DOHH2 (cell line): ENCODE data around the gene LOXHD1.

Experiments
- H3F3A ChIP-seq: fragments of 200-600 bp; sonication (generic), shearing (Covaris generic); 2 replicates; pipeline ENCODE4 v1.6.0; 2016; ENCODE audit warnings: antibody characterized with exemption, mild to moderate bottlenecking; ENCODE audit not compliant: control insufficient read depth, insufficient read depth
- H3K27ac ChIP-seq: fragments of 200-600 bp; sonication (generic); 2 replicates; pipeline ENCODE4 v1.5.1; 2014; ENCODE audit warnings: low read depth, mild to moderate bottlenecking, low read length, moderate library complexity
- H3K27me3 ChIP-seq: fragments of 200-600 bp; sonication (generic); 2 replicates; pipeline ENCODE4 v1.6.1; 2014; ENCODE audit warnings: mild to moderate bottlenecking, low read length, mixed read lengths; ENCODE audit not compliant: control insufficient read depth
- H3K36me3 ChIP-seq: fragments of 200-600 bp; sonication (generic); 2 replicates; pipeline ENCODE4 v1.6.1; 2014; ENCODE audit warnings: mild to moderate bottlenecking, low read length, moderate library complexity, mixed read lengths; ENCODE audit not compliant: control insufficient read depth
- H3K4me1 ChIP-seq: fragments of 200-600 bp; sonication (generic); 2 replicates; pipeline ENCODE4 v1.6.1; 2014; ENCODE audit warnings: mild to moderate bottlenecking, low read length, mixed read lengths; ENCODE audit not compliant: control insufficient read depth
- H3K4me2 ChIP-seq: fragments of 200-600 bp; sonication (generic); 2 replicates; pipeline ENCODE4 v1.6.0; 2014; ENCODE audit warnings: mild to moderate bottlenecking, low read length, moderate library complexity
- H3K4me3 ChIP-seq: fragments of 200-600 bp; sonication (generic); 2 replicates; pipeline ENCODE4 v1.5.1; 2014; ENCODE audit warnings: mild to moderate bottlenecking, low read length, mixed read lengths
- H3K79me2 ChIP-seq: fragments of 200-600 bp; sonication (generic); 2 replicates; pipeline ENCODE4 v1.6.1; 2014; ENCODE audit warnings: mild to moderate bottlenecking, low read length, mixed read lengths; ENCODE audit not compliant: control insufficient read depth
- H3K9me2 ChIP-seq: fragments of 200-600 bp; sonication (generic); replicated peaks from 2 replicates; pipeline ENCODE4 v1.6.1; 2014; ENCODE audit warnings: mild to moderate bottlenecking, low read length, mixed read lengths; ENCODE audit not compliant: control insufficient read depth
- H3K9me3 ChIP-seq: fragments of 200-600 bp; sonication (generic); 2 replicates; pipeline ENCODE4 v1.6.1; 2014; ENCODE audit warnings: antibody characterized with exemption, low read length, mixed read lengths; ENCODE audit not compliant: control insufficient read depth, insufficient read depth
- H4K20me1 ChIP-seq: fragments of 200-600 bp; sonication (generic); 2 replicates; pipeline ENCODE4 v1.6.0; 2014; ENCODE audit warnings: low read depth, mild to moderate bottlenecking, antibody characterized with exemption, low read length, moderate library complexity; ENCODE audit not compliant: control insufficient read depth, insufficient read depth
- EZH2phosphoT487 ChIP-seq: fragments of 200-600 bp; sonication (generic); IDR thresholded peaks from 2 replicates; pipeline ENCODE4 v1.6.1; 2017; ENCODE audit warnings: borderline replicate concordance, mild to moderate bottlenecking, antibody characterized with exemption, low read length, moderate library complexity, mixed read lengths
- TF ChIP-seq, protein P1 (sequence below): fragments of 200-600 bp; sonication (generic); IDR thresholded peaks from one replicate; pipeline ENCODE4 v1.5.1; 2014; ENCODE audit warnings: antibody characterized with exemption, mild to moderate bottlenecking, low read depth, low read length; ENCODE audit not compliant: poor library complexity, severe bottlenecking

Gene LOXHD1

DNA sequence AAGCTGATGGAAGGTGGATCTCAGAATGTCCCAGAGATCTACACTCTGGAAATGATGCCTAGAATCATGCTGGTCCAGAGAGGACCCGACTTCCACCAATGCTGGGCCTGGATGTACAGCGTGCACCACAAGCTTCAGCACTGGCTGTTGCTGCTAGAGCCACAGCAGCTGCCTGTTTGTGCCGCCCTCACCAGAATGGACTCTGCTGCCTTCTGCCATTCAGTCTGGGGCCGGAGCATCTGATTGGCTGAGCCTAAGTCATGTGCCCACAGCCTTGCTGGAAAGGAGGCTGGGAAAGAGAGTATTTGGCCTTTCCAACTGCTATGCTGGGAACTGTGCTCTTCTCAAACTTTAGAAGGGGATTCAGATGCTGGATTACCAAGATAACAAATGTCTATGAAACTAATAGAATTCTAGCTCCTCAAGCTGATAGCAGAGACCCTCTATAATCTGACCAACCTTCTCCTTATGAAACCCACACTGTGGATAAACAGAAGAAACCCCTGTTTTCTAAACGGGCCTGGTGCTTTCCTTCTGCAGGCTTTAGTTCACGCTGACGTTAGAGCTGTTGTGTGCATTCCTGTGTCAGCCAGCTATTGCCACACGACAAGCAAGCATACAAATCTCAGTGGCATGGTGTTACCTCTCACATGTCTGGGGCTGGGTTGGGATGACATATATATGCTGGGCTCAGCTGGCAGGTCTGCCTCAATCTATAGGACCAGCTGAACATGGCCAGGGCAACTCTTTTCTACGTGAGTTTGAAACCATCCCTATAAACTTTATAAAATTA is 4.1 kb upstream of the LOXHD1 start:
- Histone ChIP-seq H3K79me2 (no peaks in the 10 kb centered on the region), H3K9me2 (no peaks in the 10 kb centered on the region), H4K20me1 (no peaks in the 10 kb centered on the region; the same call in 1 of the 2 replicates), H3K27ac (no peak overlapping the region), H3K4me3 (no peak overlapping the region), H3F3A (no peaks in the 10 kb centered on the region), H3K4me1 (no peaks in the 10 kb centered on the region), H3K4me2 (no peak overlapping the region), H3K27me3 (no peaks in the 10 kb centered on the region; the same call in 1 of the 2 replicates), H3K9me3 (no peaks in the 10 kb centered on the region), H3K36me3 (no peaks in the 10 kb centered on the region)
- no peak for TF ChIP-seq EZH2phosphoT487
- TF ChIP-seq, protein P1, sequence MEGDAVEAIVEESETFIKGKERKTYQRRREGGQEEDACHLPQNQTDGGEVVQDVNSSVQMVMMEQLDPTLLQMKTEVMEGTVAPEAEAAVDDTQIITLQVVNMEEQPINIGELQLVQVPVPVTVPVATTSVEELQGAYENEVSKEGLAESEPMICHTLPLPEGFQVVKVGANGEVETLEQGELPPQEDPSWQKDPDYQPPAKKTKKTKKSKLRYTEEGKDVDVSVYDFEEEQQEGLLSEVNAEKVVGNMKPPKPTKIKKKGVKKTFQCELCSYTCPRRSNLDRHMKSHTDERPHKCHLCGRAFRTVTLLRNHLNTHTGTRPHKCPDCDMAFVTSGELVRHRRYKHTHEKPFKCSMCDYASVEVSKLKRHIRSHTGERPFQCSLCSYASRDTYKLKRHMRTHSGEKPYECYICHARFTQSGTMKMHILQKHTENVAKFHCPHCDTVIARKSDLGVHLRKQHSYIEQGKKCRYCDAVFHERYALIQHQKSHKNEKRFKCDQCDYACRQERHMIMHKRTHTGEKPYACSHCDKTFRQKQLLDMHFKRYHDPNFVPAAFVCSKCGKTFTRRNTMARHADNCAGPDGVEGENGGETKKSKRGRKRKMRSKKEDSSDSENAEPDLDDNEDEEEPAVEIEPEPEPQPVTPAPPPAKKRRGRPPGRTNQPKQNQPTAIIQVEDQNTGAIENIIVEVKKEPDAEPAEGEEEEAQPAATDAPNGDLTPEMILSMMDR: no peak

DNA sequence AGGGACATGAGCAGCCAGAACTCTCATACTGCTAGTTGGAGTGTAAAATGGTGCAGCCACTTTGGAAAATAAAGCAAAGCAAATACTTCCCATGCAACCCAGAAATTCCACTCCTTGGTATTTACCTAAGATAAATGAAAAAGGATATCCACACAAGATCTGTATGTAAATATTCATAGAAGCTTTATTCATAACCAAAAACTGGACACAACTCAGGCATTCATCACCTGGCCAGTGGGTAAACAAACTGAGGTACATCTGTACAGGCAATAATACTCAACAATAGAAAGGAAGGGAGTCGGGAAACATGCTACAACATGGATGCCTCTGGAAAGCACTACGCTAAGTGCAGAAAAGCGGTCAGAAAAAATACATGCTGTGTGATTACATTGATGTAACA is 2.5 kb upstream of the LOXHD1 start:
- Histone ChIP-seq H3K9me3 (no peaks in the 10 kb centered on the region), H3K27me3 (peaks cover 8% of the 10 kb centered on the region), H3K27ac (no peak overlapping the region), H3F3A (no peaks in the 10 kb centered on the region), H3K79me2 (no peaks in the 10 kb centered on the region), H3K9me2 (no peaks in the 10 kb centered on the region), H3K4me3 (no peak overlapping the region), H3K4me1 (no peaks in the 10 kb centered on the region), H4K20me1 (no peaks in the 10 kb centered on the region; the same call in 1 of the 2 replicates), H3K4me2 (no peak overlapping the region), H3K36me3 (no peaks in the 10 kb centered on the region)
- TF ChIP-seq EZH2phosphoT487: no peak
- TF ChIP-seq, protein P1: no peak

DNA sequence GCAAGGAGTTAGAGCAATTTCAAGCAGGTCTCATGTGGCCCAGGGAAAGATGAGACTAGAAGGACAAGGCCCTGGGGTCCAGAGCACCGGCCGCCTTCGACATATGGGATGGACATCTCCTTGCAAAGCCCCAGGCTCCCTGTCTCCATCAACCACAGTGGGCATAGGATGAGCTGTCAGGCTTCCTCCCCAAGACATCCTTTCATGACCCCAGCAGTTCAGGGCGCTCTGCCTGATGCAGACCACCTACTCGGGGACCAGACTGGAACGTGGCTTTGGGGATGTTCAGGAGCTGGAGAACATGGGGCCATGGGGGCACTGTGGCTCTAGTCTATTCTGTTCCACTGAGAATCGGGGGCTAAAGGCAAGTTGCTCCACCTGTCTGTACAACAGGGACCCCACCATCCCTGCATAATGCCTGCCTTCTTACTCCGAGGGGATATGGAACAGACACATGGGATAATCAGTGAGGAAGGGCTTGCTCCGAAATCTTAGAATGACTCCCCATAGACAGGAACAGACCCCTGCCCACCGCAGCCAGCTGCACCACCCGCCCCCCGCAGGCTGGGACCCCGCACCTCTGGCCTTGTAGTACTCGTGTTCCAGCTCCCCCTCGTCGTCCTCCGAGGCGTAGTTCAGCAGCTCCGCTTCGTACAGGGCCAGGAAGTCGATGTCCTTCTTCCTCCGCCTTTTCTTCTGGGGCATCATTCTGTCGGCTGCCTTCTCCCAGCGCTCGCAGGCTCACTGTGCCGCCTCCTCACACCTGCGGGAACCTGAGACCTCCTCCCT is 500 bp downstream of the LOXHD1 start:
- Histone ChIP-seq H3K4me3 (no peak overlapping the region), H3K4me1 (no peaks in the 10 kb centered on the region), H3K36me3 (no peaks in the 10 kb centered on the region), H3K27ac (no peak overlapping the region), H3K4me2 (no peak overlapping the region), H3F3A (no peaks in the 10 kb centered on the region), H4K20me1 (no peaks in the 10 kb centered on the region; the same call in 1 of the 2 replicates), H3K79me2 (no peaks in the 10 kb centered on the region), H3K9me2 (no peaks in the 10 kb centered on the region), H3K9me3 (no peaks in the 10 kb centered on the region), H3K27me3 (peaks cover 19% of the 10 kb centered on the region)
- TF ChIP-seq, protein P1: no peak
- no peak for TF ChIP-seq EZH2phosphoT487
